ENCODE measurements around the gene NFATC2.

GRCh38 chr20:51346686-51347485 is 195.6 kb downstream of the NFATC2 start:
- TF ChIP-seq CTCF (IDR thresholded peaks at IDR 0.05) (no peak), POLR2A (IDR thresholded peaks at IDR 0.05) (no peak)

All from Peyer's patch (tissue), 4 donors.